ENCODE data around the gene PIAS4.
"Not testable (repeated sequence)": the region's sequence is repeated elsewhere in the genome, so short reads cannot be mapped to it uniquely, and the experiment has no call there.

PIAS4 gene

DNA sequence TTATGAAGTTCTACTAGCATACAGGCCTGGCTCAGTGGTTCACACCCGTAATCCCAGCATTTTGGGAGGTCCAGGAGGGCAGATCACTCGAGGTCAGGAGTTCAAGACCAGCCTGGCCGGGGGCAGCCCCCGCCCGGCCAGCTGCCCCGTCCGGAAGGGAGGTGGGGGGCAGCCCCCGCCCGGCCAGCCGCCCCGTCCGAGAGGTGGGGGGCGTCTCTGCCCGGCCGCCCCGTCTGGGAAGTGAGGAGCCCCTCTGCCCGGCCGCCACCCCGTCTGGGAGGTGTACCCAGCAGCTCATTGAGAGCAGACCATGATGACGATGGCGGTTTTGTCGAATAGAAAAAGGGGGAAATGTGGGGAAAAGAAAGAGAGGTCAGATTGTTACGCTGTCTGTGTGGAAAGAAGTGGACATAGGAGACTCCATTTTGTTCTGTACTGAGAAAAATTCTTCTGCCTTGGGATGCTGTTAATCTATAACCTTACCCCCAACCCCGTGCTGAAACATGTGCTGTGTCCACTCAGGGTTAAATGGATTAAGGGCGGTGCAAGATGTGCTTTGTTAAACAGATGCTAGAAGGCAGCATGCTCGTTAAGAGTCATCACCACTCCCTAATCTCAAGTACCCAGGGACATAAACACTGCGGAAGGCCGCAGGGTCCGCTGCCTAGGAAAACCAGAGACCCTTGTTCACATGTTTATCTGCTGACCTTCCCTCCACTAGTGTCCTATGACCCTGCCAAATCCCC lies 8.7 kb upstream of the PIAS4 start:
- DNase-seq (ENCODE audit: low spot score), result not testable (repeated sequence)

DNA sequence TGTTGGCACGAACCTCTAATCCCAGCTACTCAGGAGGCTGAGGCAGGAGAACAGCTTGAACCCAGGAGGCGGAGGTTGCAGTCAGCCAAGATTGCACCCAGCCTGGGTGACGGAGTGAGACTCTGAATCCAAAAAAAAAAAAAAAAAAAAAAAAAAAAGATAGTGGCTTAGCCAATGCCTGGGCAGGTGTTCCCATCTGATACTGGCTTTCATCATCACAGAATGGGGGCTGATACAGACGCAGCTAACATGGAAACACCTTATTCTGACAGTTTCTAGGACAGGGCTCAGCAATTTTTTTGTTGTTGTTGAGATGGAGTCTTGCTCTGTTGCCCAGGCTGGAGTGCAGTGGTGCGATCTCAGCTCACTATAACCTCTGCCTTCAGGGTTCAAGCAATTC lies 6.7 kb upstream of the PIAS4 start:
- DNase-seq (ENCODE audit: low spot score), result not testable (repeated sequence)

- DNase-seq (ENCODE audit: low spot score), result not testable (repeated sequence)
Observed at GRCh38 chr19:4005436-4005835, 2.1 kb upstream of the PIAS4 start.

GRCh38 chr19:4007836-4008539 lies 452 bp downstream of the PIAS4 start:
- DNase-seq (ENCODE audit: low spot score), result peak; percentile 36

GRCh38 chr19:4009990-4010807 lies 2.7 kb downstream of the PIAS4 start:
- DNase-seq (ENCODE audit: low spot score), result no peak

GRCh38 chr19:4010808-4011110 lies 3.2 kb downstream of the PIAS4 start:
- DNase-seq (ENCODE audit: low spot score), result no peak

DNA sequence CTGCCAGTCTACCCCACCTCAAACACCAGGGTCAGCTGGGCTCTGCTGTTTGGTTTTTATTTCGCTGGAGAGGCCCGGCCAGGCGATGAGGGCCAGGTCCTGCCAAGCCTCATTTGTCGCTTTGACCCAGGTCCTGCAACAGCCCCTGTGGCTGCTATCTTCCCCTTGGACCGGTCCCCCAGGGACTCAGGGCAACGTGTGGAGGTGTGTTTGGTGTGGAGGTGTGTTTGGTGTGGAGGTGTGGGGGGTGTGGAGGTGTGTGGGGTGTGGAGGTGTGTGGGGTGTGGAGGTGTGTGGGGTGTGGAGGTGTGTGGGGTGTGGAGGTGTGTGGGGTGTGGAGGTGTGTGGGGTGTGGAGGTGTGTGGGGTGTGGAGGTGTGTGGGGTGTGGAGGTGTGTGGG lies 3.9 kb downstream of the PIAS4 start:
- not testable (repeated sequence) for DNase-seq (ENCODE audit: low spot score)

DNA sequence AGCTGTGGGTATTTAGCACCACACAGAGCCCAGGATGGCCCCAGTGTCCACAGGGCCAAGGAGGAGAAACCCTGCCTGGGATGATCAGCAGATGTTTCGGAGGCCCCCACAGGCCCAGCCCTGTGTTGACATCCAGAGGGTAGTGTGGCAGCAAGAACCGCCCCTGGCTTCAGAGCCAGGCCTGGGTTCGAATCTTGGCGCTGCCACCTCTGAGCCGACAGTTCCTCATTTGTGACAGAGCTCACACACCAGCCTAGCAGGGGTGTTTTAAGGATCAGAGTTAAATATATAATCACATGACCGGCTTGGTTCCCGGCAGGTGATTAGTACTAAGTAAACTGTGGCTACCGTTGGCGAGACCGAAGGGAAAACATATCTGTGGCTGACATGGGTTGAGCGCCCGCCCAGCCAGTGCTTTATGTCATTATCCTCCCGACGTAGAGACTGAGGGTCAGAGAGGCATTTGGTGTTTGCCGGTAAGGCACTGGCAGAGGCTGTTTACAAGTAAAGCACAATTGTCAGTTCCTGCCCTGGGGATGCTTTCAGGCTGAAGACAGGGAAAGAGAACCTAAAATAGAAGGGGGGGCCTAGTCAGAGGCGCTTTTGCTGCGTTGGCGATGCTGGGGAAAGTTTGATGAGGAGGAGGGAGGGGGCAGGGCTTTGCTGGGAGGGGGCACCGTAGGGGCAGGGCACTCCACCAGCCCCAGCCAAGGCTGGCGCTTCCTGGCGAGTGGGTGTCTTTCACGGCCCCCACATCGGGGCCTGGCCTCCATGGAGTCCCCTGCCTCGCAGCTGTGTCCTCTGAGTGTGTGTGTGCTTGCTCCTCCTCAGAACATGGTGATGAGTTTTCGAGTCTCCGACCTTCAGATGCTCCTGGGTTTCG lies 4.8 kb downstream of the PIAS4 start:
- DNase-seq (ENCODE audit: low spot score), result no peak

DNA sequence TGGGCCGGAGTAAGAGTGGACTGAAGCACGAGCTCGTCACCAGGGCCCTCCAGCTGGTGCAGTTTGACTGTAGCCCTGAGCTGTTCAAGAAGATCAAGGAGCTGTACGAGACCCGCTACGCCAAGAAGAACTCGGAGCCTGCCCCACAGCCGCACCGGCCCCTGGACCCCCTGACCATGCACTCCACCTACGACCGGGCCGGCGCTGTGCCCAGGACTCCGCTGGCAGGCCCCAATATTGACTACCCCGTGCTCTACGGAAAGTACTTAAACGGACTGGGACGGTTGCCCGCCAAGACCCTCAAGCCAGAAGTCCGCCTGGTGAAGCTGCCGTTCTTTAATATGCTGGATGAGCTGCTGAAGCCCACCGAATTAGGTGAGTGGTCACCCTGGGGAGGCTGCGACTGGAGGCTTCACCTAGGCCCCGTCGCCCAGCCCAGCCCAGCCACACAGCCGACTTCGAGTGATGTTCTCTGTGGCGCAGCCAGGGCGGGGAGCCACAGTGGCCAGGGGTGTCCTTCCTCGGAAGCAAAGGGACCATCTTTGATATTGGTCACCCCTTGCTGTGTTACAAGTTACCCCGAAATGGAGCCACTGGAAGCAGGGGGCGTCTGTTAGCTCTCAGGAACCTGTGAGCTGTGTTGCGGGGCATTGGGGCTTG lies 5.6 kb downstream of the PIAS4 start:
- no peak for DNase-seq (ENCODE audit: low spot score)

DNA sequence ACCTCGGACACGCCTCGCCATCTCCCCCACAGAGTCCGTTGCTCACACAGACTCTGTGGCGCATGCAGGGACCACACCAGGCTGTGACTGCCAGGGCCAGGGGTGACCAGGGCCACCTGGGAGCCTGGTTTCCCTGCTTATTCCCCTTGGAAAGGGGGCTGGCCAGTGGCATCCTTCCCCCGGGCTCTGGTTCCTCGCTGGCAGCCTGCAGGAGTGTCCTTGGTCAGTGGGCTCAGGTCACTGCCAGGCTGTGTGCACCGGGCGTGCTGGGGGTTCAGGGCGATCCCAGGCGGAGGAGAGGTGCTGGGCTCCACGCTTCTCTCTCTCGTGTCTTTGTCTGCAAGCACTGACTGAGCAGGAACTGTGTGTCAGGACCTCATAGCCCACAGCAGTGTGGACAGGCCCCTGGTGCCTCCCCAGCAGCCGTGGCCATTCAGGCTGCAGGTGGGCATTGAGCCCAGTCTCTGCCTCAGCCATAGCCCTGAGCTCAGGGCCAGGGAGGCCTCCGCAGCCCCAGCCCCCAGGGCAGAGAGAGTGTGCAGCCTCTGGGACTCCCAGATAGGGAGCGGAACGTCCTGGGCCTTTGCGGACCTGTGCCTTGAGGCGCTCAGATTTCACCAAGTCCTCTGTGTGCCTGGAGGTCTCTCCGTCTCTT lies 6.5 kb downstream of the PIAS4 start:
- no peak for DNase-seq (ENCODE audit: low spot score)

DNA sequence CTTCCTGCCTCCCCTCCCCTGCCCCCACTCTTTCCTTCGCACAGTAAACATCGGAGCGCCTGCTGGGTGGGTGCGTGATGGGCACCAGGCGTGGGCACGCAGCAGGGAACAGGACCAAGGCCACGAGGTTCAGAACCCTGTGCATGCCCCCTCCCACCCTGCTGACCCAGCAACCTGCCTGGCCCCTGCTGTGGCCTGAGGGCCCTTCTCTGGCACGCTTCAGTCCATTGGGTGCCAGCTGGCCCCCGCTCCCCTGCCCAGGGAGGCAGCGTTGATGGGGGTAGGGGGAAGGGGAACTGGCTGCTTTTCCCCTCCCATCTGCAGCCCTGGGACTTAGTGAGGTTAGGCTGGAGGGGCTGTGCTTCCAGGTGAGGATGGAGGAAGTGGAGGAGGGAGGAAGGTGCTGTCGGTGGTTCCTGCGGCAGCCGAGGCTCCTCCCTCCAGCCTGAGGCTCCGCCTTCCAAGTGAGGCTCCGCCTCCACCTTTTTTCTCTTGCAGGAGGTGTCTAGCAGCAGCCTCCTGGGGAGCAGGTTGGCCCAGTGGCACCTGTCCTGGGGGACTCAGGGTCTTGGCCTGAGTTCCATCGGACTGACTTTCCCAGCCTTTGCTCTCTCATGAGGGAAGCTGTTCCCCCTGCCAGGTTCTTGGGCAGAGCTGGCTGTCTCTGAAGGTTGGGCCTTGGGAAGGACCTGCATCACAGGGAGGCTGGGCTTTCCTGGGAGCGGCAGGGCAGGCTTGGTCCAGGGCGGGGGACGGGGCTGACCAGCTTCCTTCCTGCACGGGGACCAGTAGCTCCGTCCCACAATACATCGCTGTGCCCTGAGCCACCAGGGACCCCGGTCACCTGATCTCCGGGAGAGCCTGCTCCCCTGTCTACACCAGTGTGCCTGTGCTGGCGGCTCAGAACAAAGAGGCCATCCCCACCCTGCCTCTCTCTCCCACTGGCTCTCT lies 7.3 kb downstream of the PIAS4 start:
- DNase-seq (ENCODE audit: low spot score), result no peak

GRCh38 chr19:4015705-4016402 lies 8.3 kb downstream of the PIAS4 start:
- DNase-seq (ENCODE audit: low spot score), result no peak

DNA sequence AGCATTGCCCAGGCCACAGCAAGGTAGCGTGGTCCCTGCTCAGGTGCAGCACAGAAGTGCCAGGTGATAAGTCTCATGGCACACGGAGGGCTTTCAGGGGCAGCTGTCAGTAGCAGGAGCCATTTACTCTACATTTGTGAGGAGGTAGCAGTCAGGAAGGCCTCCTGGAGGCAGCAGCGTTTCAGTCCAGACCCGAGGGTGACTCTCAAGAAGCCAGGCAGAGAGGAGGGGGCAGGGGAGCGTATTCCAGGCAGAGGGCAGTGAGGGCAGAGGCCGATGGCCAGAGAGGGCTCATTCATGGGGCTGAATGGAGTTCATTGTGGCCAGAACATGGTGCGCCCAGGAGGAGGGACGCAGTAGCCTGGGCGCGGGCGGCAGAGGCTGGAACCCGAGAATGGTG lies 8.9 kb downstream of the PIAS4 start:
- no peak for DNase-seq (ENCODE audit: low spot score)

DNA sequence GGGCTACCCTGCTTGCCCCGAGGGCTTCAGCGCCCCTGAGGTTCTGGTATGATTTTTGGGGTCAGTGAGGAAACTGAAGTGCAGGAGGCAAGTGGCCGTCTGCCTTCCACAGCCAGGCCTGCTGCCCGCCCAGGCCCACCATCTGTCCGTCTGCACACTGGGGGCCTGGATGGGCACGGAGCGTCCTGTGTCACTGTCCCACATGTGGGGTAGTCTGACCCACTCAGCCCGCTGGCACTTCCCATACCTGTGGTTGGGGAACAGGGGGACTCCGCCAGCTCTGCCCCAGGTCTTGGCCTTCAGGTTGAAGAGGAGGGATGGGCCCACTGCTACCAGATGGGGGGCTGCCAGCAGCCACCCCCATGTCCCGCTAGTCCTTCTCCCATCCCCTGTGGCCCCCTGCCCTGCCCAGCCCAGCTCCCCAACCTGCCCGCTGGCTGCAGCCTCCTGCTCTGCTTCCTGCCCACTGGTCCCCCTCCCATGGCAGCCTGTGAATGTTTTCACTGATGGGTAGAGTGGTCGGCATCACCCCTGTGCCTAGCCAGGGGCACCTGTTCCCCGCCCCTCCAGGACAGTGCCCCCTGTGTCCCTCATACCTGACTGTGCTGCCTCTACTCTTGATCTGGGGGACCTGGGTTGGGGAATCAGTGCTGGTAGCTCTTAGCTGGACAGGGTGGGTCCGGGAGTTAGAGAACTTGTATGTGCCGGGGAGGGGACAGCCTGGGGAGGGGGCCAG lies 9.5 kb downstream of the PIAS4 start:
- no peak for DNase-seq (ENCODE audit: low spot score)

DNA sequence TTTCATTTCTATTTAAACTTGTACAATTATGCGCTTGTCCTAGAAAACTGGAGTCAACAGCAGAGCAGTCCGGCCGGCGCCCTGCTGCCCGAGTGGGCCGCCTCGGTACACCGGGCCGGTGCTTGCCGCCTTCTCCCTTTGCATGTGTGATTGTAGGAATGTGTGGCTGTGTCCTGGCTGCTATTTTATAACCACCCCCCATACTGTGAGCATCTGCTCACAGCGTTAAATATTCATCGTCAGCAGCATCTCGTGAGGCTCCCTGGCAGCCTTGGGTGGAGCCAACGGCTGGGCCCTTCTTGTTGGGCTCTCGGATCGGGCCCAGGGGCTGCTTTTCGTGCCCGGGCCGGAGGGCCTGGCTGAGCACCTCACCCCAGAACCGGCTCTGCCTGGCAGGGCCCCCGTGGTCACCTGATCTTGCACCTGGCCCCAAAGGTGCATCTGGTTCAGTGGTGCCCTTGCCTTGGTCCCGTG lies 10.6 kb downstream of the PIAS4 start:
- DNase-seq (ENCODE audit: low spot score), result no peak

GRCh38 chr19:4018775-4019504 lies 11.4 kb downstream of the PIAS4 start:
- no peak for DNase-seq (ENCODE audit: low spot score)

DNA sequence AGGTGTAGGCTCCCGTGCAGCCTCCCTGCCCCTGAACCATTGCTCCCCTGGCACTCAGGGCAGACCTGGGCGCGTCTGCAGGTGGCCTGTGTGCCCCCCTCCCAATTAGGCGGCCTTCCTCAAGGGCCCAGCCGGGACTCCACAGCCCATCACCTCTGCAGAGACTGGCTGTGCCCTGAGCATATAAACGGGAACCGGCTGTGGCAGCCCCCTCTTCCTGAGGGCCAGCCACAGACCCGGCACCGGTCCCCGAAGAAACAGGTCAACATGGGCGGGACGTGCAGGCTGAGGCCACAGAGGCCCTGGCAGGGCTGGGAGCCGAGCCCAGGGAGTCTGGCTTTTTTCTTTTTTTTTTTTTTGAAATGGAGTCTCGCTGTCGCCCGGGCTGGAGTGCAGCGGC lies 12.0 kb downstream of the PIAS4 start:
- no peak for DNase-seq (ENCODE audit: low spot score)

Measured in hepatic stellate cell (primary cell).